SK-N-SH treated with all-trans-retinoic acid at 6 μM for 48 hours (cell line): ENCODE data around the gene CBFA2T3.

ENCODE experiments used
- ATAC-seq: fragments of 200-7000 bp; cut with Tn5 transposase; 3 replicates; pipeline ENCODE4 v1.9.1; 2020; ENCODE audit warnings: mild to moderate bottlenecking, moderate library complexity
- ARNTL ChIP-seq: fragments of 450-650 bp; formaldehyde crosslinking; IDR thresholded peaks from 2 replicates; pipeline ENCODE4 v1.5.0; 2020; ENCODE audit warnings: low read depth, mild to moderate bottlenecking, moderate library complexity, borderline replicate concordance
- BACH2 ChIP-seq: fragments of 250-450 bp; sonication (Bioruptor Pico); IDR thresholded peaks from 2 replicates; pipeline ENCODE4 v1.9.0; 2021; ENCODE audit warnings: mild to moderate bottlenecking, borderline replicate concordance
- CREB5 ChIP-seq: fragments of 250-450 bp; sonication (Bioruptor Pico); IDR thresholded peaks from 2 replicates; pipeline ENCODE4 v1.5.1; 2020; ENCODE audit warnings: low read depth, mild to moderate bottlenecking, moderate library complexity
- CSDC2 ChIP-seq: fragments of 250-450 bp; sonication (Bioruptor Pico); IDR thresholded peaks from 2 replicates; pipeline ENCODE4 v1.5.0; 2020; ENCODE audit warnings: mild to moderate bottlenecking, moderate library complexity
- ESRRG ChIP-seq: fragments of 250-450 bp; sonication (Bioruptor Pico); IDR thresholded peaks from 2 replicates; pipeline ENCODE4 v1.6.1; 2021; ENCODE audit warnings: mild to moderate bottlenecking
- GLIS3 ChIP-seq: fragments of 250-450 bp; sonication (Bioruptor Pico); IDR thresholded peaks from 2 replicates; pipeline ENCODE4 v1.5.0; 2020; ENCODE audit warnings: mild to moderate bottlenecking, moderate library complexity
- OSR1 ChIP-seq: fragments of 250-450 bp; sonication (Bioruptor Pico); IDR thresholded peaks from 2 replicates; pipeline ENCODE4 v1.8.0; 2022; ENCODE audit warnings: moderate library complexity, mild to moderate bottlenecking, inconsistent platforms
- PPARA ChIP-seq: fragments of 250-450 bp; sonication (Bioruptor Pico); IDR thresholded peaks from 2 replicates; pipeline ENCODE4 v1.5.0; 2020; ENCODE audit warnings: mild to moderate bottlenecking, borderline replicate concordance
- SNAI2 ChIP-seq: fragments of 250-450 bp; sonication (Bioruptor Pico); IDR thresholded peaks from 2 replicates; pipeline ENCODE4 v1.5.0; 2020; ENCODE audit warnings: mild to moderate bottlenecking, moderate library complexity
- TCF4 ChIP-seq: fragments of 250-450 bp; sonication (Bioruptor Pico); IDR thresholded peaks from 2 replicates; pipeline ENCODE4 v1.8.0; 2021; ENCODE audit warnings: mild to moderate bottlenecking, moderate library complexity, borderline replicate concordance
- TOX ChIP-seq: fragments of 250-450 bp; sonication (Bioruptor Pico); IDR thresholded peaks from 2 replicates; pipeline ENCODE4 v1.8.0; 2021; ENCODE audit warnings: mild to moderate bottlenecking, moderate library complexity, borderline replicate concordance
- ZC3H10 ChIP-seq: fragments of 250-450 bp; sonication (Bioruptor Pico); IDR thresholded peaks from 2 replicates; pipeline ENCODE4 v1.5.1; 2021; ENCODE audit warnings: mild to moderate bottlenecking, moderate library complexity
- ZFP3 ChIP-seq: fragments of 250-450 bp; sonication (Bioruptor Pico); IDR thresholded peaks from 2 replicates; pipeline ENCODE4 v1.5.0; 2020; ENCODE audit warnings: mild to moderate bottlenecking, moderate library complexity
- ZFP30 ChIP-seq: fragments of 450-650 bp; formaldehyde crosslinking; IDR thresholded peaks from 2 replicates; pipeline ENCODE4 v1.5.0; 2022; ENCODE audit warnings: mild to moderate bottlenecking, moderate library complexity
- ZNF70 ChIP-seq: fragments of 450-650 bp; formaldehyde crosslinking; IDR thresholded peaks from 2 replicates; pipeline ENCODE4 v1.5.0; 2020; ENCODE audit warnings: mild to moderate bottlenecking, moderate library complexity
- ZNF8 ChIP-seq: fragments of 450-650 bp; formaldehyde crosslinking; IDR thresholded peaks from 2 replicates; pipeline ENCODE4 v1.5.0; 2020; ENCODE audit warnings: mild to moderate bottlenecking, moderate library complexity
- TF ChIP-seq, protein P1 (sequence below): fragments of 250-450 bp; sonication (Bioruptor Pico); IDR thresholded peaks from 2 replicates; pipeline ENCODE4 v1.5.1; 2021; ENCODE audit warnings: mild to moderate bottlenecking, moderate library complexity
- TF ChIP-seq, protein P2 (sequence below): fragments of 250-450 bp; sonication (Bioruptor Pico); IDR thresholded peaks from 2 replicates; pipeline ENCODE4 v1.8.0; 2021; ENCODE audit warnings: low read depth, mild to moderate bottlenecking, moderate library complexity, borderline replicate concordance
- TF ChIP-seq, protein P3 (sequence below): fragments of 250-450 bp; sonication (Bioruptor Pico); IDR thresholded peaks from 2 replicates; pipeline ENCODE4 v1.8.0; 2020; ENCODE audit warnings: mild to moderate bottlenecking, moderate library complexity, borderline replicate concordance
- TF ChIP-seq, protein P4 (sequence below): fragments of 250-450 bp; sonication (Bioruptor Pico); IDR thresholded peaks from 2 replicates; pipeline ENCODE4 v1.5.0; 2020; ENCODE audit warnings: mild to moderate bottlenecking, moderate library complexity

Gene CBFA2T3

DNA sequence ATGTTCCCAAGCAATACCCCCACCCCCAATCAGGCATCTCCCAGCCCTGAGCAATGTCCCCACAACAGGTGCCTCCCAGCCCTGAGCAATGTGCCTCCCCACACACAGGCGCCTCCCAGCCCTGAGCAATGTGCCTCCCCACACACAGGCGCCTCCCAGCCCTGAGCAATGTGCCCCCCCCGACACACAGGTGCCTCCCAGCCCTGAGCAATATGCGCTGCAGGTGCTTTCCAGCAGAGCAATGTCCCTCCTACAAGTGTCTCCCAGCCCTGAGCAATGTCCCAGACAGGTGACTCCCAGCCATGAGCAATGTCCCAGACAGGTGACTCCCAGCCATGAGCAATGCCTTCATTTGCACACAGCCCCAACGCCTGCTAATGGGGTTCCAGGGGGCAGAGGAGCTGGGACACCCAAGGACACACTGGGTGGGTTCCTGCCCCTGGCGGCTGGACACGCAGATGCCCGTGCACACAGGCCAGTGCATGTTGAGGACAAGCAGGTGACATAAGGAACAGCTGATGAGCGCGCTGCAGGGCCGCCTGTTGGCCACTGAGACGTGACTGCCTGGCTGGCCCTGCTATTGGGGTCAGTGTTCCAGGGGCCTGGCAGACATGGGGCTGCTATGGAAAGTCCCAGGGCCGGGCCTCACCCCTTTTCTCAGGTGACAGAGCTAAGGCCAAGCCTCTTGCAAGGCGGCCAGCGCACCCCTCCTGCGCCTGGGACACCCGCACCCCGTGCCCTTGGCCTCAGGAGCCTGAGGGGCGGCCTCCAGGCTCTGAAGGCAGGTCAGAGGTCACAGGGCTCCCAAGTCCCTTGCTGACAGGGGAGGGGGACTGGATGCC is 83.7 kb downstream of the CBFA2T3 start:
- ATAC-seq: no peak
- TF ChIP-seq, protein P1, sequence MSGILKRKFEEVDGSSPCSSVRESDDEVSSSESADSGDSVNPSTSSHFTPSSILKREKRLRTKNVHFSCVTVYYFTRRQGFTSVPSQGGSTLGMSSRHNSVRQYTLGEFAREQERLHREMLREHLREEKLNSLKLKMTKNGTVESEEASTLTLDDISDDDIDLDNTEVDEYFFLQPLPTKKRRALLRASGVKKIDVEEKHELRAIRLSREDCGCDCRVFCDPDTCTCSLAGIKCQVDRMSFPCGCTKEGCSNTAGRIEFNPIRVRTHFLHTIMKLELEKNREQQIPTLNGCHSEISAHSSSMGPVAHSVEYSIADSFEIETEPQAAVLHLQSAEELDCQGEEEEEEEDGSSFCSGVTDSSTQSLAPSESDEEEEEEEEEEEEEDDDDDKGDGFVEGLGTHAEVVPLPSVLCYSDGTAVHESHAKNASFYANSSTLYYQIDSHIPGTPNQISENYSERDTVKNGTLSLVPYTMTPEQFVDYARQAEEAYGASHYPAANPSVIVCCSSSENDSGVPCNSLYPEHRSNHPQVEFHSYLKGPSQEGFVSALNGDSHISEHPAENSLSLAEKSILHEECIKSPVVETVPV (CRISPR knock-in tag): no peak
- TF ChIP-seq BACH2: no peak
- TF ChIP-seq ZC3H10 (CRISPR knock-in tag): no peak
- no peak for TF ChIP-seq ZFP3
- TF ChIP-seq CREB5: no peak
- TF ChIP-seq PPARA (CRISPR knock-in tag): no peak
- TF ChIP-seq SNAI2 (CRISPR knock-in tag): no peak

GRCh38 chr16:88892065-88892464 is 84.9 kb downstream of the CBFA2T3 start:
- TF ChIP-seq ZFP3 (no peak), ZC3H10 (CRISPR knock-in tag) (no peak), ARNTL (no peak), CSDC2 (CRISPR knock-in tag) (no peak), ZFP30 (CRISPR knock-in tag) (no peak), CREB5 (no peak), ZNF8 (no peak), ESRRG (CRISPR knock-in tag) (no peak), GLIS3 (CRISPR knock-in tag) (no peak), ZNF70 (CRISPR knock-in tag) (no peak), BACH2 (no peak), PPARA (CRISPR knock-in tag) (no peak), TOX (CRISPR knock-in tag) (no peak), OSR1 (no peak), TCF4 (CRISPR knock-in tag) (no peak)
- TF ChIP-seq, protein P2, sequence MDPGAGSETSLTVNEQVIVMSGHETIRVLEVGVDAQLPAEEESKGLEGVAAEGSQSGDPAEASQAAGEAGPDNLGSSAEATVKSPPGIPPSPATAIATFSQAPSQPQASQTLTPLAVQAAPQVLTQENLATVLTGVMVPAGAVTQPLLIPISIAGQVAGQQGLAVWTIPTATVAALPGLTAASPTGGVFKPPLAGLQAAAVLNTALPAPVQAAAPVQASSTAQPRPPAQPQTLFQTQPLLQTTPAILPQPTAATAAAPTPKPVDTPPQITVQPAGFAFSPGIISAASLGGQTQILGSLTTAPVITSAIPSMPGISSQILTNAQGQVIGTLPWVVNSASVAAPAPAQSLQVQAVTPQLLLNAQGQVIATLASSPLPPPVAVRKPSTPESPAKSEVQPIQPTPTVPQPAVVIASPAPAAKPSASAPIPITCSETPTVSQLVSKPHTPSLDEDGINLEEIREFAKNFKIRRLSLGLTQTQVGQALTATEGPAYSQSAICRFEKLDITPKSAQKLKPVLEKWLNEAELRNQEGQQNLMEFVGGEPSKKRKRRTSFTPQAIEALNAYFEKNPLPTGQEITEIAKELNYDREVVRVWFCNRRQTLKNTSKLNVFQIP (CRISPR knock-in tag): no peak
- TF ChIP-seq, protein P3, sequence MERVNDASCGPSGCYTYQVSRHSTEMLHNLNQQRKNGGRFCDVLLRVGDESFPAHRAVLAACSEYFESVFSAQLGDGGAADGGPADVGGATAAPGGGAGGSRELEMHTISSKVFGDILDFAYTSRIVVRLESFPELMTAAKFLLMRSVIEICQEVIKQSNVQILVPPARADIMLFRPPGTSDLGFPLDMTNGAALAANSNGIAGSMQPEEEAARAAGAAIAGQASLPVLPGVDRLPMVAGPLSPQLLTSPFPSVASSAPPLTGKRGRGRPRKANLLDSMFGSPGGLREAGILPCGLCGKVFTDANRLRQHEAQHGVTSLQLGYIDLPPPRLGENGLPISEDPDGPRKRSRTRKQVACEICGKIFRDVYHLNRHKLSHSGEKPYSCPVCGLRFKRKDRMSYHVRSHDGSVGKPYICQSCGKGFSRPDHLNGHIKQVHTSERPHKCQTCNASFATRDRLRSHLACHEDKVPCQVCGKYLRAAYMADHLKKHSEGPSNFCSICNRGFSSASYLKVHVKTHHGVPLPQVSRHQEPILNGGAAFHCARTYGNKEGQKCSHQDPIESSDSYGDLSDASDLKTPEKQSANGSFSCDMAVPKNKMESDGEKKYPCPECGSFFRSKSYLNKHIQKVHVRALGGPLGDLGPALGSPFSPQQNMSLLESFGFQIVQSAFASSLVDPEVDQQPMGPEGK: no peak
- TF ChIP-seq, protein P1 (CRISPR knock-in tag): no peak
- TF ChIP-seq, all 23 proteins: peak for 0
- no peak for ATAC-seq

- ATAC-seq: no peak
- no peak for TF ChIP-seq BACH2
- TF ChIP-seq ZC3H10 (CRISPR knock-in tag): no peak
- no peak for TF ChIP-seq PPARA (CRISPR knock-in tag)
- TF ChIP-seq, protein P3: no peak
- TF ChIP-seq ZFP3: no peak
- no peak for TF ChIP-seq SNAI2 (CRISPR knock-in tag)
- no peak for TF ChIP-seq TOX (CRISPR knock-in tag)
- no peak for TF ChIP-seq GLIS3 (CRISPR knock-in tag)
- TF ChIP-seq, protein P4, sequence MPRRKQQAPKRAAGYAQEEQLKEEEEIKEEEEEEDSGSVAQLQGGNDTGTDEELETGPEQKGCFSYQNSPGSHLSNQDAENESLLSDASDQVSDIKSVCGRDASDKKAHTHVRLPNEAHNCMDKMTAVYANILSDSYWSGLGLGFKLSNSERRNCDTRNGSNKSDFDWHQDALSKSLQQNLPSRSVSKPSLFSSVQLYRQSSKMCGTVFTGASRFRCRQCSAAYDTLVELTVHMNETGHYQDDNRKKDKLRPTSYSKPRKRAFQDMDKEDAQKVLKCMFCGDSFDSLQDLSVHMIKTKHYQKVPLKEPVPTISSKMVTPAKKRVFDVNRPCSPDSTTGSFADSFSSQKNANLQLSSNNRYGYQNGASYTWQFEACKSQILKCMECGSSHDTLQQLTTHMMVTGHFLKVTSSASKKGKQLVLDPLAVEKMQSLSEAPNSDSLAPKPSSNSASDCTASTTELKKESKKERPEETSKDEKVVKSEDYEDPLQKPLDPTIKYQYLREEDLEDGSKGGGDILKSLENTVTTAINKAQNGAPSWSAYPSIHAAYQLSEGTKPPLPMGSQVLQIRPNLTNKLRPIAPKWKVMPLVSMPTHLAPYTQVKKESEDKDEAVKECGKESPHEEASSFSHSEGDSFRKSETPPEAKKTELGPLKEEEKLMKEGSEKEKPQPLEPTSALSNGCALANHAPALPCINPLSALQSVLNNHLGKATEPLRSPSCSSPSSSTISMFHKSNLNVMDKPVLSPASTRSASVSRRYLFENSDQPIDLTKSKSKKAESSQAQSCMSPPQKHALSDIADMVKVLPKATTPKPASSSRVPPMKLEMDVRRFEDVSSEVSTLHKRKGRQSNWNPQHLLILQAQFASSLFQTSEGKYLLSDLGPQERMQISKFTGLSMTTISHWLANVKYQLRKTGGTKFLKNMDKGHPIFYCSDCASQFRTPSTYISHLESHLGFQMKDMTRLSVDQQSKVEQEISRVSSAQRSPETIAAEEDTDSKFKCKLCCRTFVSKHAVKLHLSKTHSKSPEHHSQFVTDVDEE (CRISPR knock-in tag): no peak
- TF ChIP-seq, protein P1 (CRISPR knock-in tag): no peak
Observed at GRCh38 chr16:88891083-88891482, 85.9 kb downstream of the CBFA2T3 start.
